HG02759 (cell line): Measurements from ENCODE around the gene SFXN1.

ENCODE experiments used
- ATAC-seq: cut with Tn5 transposase; IDR thresholded peaks from one replicate; pipeline ENCODE4 v1.9.1; 2021; ENCODE audit warnings: mild to moderate bottlenecking, moderate library complexity; ENCODE audit not compliant: unreplicated experiment

SFXN1 gene

GRCh38 chr5:175538576-175538975 is 60.2 kb downstream of the SFXN1 start:
- no peak for ATAC-seq

DNA sequence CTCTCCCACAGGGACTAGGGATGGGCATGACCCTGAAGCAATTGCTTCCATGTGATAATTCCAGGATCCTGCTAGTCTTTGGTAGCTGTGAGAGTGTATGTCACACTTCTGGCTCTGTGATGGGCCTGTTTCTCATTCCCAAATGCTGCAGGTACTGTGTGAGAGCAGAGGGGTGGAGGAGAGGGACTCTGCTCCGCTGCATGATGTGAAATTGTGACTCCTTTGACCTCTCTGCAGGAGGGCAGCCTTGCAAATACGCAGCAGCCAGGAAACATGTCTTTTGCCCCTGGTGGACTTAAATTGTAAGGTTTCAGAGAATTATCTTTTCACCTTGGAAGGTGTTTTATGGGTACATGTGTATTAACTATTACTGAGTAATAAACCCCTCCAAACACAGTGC is 61.6 kb downstream of the SFXN1 start:
- no peak for ATAC-seq

GRCh38 chr5:175541264-175541663 is 62.9 kb downstream of the SFXN1 start:
- no peak for ATAC-seq

GRCh38 chr5:175542232-175542965 is 64.0 kb downstream of the SFXN1 start:
- ATAC-seq, result no peak

- ATAC-seq, result no peak
Measured at GRCh38 chr5:175542966-175543235, 64.5 kb downstream of the SFXN1 start.

DNA sequence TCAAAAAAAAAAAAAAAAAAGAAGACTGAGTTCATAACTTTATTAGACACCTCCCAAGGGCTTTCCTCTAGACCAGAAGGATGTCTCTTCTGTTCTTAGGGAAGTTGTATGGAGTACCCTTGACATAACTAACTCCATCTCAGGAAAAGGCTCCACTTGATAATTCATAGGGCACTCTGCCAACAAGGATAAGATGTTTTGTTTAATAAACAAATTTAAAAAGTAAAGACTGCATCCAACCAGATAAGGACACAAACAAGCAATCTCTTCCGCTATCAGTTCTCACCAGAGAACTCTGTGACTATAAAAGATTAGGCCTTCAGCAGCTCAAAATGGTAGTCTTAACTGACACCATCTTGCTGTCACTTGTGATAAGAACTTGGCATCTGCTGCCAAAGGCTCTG is 65.8 kb downstream of the SFXN1 start:
- no peak for ATAC-seq

GRCh38 chr5:175544586-175544985 is 66.2 kb downstream of the SFXN1 start:
- no peak for ATAC-seq

DNA sequence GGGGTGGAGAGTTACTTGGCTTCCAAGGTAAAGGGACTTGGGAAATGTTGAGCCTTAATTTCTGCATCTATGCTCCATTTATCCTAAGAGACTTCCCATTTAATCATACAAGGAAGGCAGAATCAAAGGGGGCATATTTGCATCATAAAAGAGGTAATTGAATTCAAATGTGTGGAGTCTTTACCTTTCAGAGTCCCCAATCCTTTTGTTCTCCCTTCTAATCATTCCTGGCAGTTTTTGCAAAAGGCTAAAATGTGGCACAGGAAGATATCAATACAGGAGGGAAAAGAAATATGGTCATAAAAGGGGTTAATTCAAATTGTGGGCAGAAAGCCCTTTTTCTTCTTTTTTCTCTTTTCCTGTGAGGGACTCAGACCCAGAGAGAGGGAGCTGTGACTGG is 69.5 kb downstream of the SFXN1 start:
- no peak for ATAC-seq

- no peak for ATAC-seq
Measured at GRCh38 chr5:175548626-175549311, 70.4 kb downstream of the SFXN1 start.

DNA sequence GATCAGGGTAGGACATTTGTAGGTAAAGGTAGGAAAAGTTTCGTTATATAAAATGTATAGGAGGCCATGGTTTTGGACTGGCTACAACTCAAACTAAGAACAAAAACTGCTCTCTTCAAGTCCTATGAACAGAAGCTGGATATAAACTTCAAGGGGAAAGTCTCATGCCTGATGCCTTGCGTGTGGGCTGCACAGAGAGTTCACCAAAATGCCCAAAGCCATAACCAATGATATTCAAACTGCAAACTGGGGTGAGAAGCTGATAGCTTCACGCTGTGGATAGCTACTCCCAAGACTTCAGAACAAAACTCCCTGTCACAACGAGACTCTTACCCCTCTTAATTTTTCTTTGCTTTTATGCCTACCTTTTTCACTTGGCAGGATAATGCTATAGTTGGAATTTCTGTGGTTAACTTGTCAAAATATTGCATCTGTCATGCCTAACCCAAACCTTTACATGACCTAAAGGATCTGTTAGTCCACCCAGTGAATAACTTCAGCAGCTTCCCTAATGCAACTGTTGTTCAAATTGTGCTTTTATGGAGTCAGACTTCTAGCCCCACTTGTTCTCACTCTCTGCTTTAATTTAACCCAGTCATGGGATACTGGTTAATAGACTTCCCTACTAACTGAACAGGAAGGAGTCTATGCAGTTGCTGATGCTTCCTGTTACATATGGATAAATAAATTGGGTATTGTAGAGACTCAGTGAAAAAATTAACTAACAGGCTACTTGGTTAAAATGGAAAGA is 71.9 kb downstream of the SFXN1 start:
- no peak for ATAC-seq

- no peak for ATAC-seq
Measured at GRCh38 chr5:175551266-175551665, 72.9 kb downstream of the SFXN1 start.

DNA sequence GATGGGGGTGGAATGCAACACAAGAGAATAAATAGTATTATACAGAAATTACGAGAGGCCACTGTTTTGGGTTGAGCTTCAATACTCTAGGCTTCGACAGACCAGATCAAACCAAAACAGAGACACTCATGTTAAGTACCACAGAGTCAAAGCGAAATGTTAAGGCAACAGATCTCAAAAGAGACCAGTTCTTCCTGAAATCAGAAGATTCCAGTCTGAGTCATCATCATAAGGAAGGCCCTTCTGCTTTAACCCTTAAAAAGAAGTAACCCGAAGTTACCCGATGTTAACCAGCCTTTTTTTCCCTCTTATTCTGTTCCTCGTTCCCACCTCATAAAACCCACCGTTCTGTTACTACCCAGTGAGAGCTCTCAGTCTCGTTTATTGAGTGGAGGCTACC is 75.9 kb downstream of the SFXN1 start:
- ATAC-seq, result no peak

- ATAC-seq, result no peak
Measured at GRCh38 chr5:175555168-175555785, 76.9 kb downstream of the SFXN1 start.

- ATAC-seq, result no peak
Measured at GRCh38 chr5:175556794-175557193, 78.4 kb downstream of the SFXN1 start.

GRCh38 chr5:175557778-175558177 is 79.4 kb downstream of the SFXN1 start:
- no peak for ATAC-seq

DNA sequence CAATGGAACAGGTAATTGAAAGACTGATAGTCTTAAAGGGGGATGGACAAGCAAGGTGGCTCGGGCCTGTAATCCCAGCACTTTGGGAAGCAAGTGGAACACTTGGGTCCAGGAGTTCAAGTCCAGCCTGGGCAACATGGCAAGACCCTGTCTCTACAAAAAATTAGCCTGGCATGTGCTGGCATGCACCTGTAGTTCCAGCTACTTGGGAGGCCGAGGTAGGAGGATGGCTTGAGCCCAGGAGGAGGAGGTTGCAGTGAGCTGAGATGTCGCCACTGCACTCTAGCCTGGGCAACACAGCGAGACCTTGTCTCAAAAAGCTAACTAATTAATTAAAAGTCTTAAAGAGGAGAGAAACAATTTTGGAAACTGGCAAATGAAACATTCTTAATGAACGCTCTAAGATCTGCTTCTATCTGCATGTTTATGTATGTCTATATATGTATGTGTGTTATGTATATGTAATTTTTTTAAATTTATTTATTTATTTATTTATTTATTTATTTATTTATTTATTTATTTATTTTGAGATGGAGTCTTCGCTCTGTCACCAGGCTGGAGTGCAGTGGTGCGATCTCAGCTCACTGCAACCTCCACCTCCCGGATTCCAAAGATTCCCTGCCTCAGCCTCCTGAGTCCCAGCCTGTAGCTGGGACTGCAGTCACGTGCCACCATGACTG is 80.6 kb downstream of the SFXN1 start:
- no peak for ATAC-seq

DNA sequence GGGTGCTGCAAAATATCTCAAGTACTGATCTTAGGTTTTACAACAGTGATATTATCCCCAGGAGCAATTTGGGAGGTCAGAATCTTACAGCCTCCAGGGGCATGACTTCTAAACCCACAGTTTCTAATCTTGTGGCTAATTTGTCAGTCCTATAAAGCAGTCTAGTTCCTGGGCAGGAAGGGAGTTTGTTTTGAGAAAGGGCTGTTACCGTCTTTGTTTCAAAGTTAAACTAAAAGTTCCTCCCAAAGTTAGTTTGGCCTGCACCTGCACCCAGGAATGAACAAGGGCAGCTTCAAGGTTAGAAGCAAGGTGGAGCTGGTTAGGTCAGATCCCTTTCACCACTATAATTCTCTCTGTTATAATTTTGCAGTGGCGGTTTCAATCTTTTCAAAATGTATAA is 81.7 kb downstream of the SFXN1 start:
- ATAC-seq, result no peak

- ATAC-seq, result no peak
Measured at GRCh38 chr5:175561085-175561484, 82.7 kb downstream of the SFXN1 start.

DNA sequence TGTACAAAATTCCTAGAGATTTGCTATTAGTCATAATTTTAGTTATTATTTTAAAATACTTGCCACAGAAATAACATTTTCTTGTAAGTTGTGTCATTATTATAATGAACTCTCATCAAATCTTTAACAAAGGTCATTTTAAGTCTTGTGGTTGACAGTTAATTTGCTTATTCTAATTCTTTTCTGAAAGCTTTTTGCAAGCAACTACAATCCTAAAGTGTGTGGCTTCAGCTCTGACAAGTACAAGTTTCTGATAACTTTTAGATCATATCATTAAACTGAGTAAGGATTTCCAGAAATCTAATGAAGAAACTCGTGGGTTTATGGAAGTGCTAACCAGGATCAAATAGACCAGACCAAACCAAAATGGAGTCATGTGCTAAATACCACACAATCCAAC is 86.4 kb downstream of the SFXN1 start:
- no peak for ATAC-seq

GRCh38 chr5:175566697-175567096 is 88.3 kb downstream of the SFXN1 start:
- no peak for ATAC-seq

DNA sequence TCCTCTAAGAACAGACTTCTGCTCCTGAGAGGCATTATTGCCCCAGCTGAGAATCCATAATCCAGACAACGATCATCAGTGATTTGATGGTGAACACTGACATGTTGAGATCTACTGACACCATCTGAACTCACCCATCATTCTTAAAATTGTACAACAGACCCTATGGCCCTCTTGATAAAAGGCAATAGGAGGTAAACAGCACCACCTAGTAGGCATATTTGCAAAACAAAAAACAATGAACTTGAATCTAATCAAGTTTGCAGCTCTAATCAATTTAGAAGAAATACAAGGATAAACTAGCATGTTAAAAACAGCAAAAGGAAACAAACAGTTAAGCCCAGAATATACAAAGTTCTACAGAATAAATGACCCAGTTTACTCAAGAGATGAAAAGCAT is 89.6 kb downstream of the SFXN1 start:
- ATAC-seq, result no peak
